ENCODE data around the gene ATE1.
"Not testable (repeated sequence)": the region's sequence is repeated elsewhere in the genome, so short reads cannot be mapped to it uniquely, and the experiment has no call there.

Gene ATE1

DNA sequence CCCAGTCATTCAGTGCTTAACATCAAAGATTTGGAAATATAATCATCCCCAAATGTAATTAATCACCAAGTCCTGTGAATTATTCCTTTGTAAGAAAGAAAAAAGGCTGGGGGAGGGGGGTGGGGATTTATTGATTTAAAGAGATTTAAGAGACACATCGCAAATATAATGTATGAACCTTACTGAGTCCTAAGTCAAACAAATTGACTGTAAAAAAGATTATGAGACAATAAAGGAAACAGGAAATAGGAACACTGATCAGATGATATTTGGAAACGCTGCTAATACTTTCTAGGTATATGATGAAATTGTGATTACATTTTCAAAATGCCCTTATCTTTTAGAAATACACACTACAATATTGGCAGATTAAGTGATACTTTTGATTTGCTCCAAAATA lies 92.5 kb downstream of the ATE1 start:
- H3K9me3 ChIP-seq (ENCODE audit: control insufficient read depth, low read length), result no peaks in the 10 kb centered on the region
- no peaks in the 10 kb centered on the region for H3K27me3 ChIP-seq (ENCODE audit: control insufficient read depth, insufficient read depth, low read length)
- H3K4me1 ChIP-seq (ENCODE audit: control insufficient read depth, insufficient read depth, low read length), result no peaks in the 10 kb centered on the region
- H3K36me3 ChIP-seq (ENCODE audit: control insufficient read depth, insufficient read depth, low read length), result no peaks in the 10 kb centered on the region
- no peak overlapping the region for H3K9ac ChIP-seq (ENCODE audit: low read length)
- H3K4me3 ChIP-seq (ENCODE audit: low read length), result no peak overlapping the region

- H3K4me3 ChIP-seq (ENCODE audit: low read length), result no peak overlapping the region
- no peaks in the 10 kb centered on the region for H3K4me1 ChIP-seq (ENCODE audit: control insufficient read depth, insufficient read depth, low read length)
- H3K9ac ChIP-seq (ENCODE audit: low read length), result no peak overlapping the region
- H3K36me3 ChIP-seq (ENCODE audit: control insufficient read depth, insufficient read depth, low read length), result no peaks in the 10 kb centered on the region
- H3K9me3 ChIP-seq (ENCODE audit: control insufficient read depth, low read length), result no peaks in the 10 kb centered on the region
- H3K27me3 ChIP-seq (ENCODE audit: control insufficient read depth, insufficient read depth, low read length), result no peaks in the 10 kb centered on the region
Measured at GRCh38 chr10:121834757-121835156, 93.1 kb downstream of the ATE1 start.

- no peaks in the 10 kb centered on the region for H3K4me1 ChIP-seq (ENCODE audit: control insufficient read depth, insufficient read depth, low read length)
- H3K27me3 ChIP-seq (ENCODE audit: control insufficient read depth, insufficient read depth, low read length), result no peaks in the 10 kb centered on the region
- H3K9me3 ChIP-seq (ENCODE audit: control insufficient read depth, low read length), result no peaks in the 10 kb centered on the region
- H3K9ac ChIP-seq (ENCODE audit: low read length), result no peak overlapping the region
- H3K4me3 ChIP-seq (ENCODE audit: low read length), result no peak overlapping the region
- no peaks in the 10 kb centered on the region for H3K36me3 ChIP-seq (ENCODE audit: control insufficient read depth, insufficient read depth, low read length)
Measured at GRCh38 chr10:121833387-121833786, 94.4 kb downstream of the ATE1 start.

- Histone ChIP-seq H3K36me3 (ENCODE audit: control insufficient read depth, insufficient read depth, low read length) (no peaks in the 10 kb centered on the region), H3K4me3 (ENCODE audit: low read length) (no peak overlapping the region), H3K4me1 (ENCODE audit: control insufficient read depth, insufficient read depth, low read length) (no peaks in the 10 kb centered on the region), H3K9me3 (ENCODE audit: control insufficient read depth, low read length) (no peaks in the 10 kb centered on the region), H3K9ac (ENCODE audit: low read length) (no peak overlapping the region), H3K27me3 (ENCODE audit: control insufficient read depth, insufficient read depth, low read length) (no peaks in the 10 kb centered on the region)
Measured at GRCh38 chr10:121832647-121833046, 95.2 kb downstream of the ATE1 start.

DNA sequence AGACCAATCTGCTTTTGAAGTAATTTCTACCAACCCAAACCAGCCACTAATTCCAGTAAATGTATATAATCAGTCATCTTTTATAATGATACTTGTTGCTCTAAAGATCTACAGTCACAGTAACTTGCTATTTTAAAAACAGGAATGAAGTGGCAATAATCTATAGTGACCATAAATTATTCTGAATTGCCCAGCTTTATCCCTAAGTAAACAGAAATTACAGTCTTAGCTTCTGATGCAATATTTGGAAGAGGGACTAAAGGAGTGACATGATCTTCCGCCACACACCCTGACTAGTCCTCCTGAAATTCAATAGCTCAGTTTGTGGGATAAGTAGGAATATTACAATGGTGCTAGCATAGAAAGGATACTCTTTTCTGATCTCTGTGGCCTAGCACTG lies 96.1 kb downstream of the ATE1 start:
- H3K9ac ChIP-seq (ENCODE audit: low read length), result no peak overlapping the region
- H3K9me3 ChIP-seq (ENCODE audit: control insufficient read depth, low read length), result no peaks in the 10 kb centered on the region
- no peaks in the 10 kb centered on the region for H3K36me3 ChIP-seq (ENCODE audit: control insufficient read depth, insufficient read depth, low read length)
- no peak overlapping the region for H3K4me3 ChIP-seq (ENCODE audit: low read length)
- H3K4me1 ChIP-seq (ENCODE audit: control insufficient read depth, insufficient read depth, low read length), result no peaks in the 10 kb centered on the region
- H3K27me3 ChIP-seq (ENCODE audit: control insufficient read depth, insufficient read depth, low read length), result no peaks in the 10 kb centered on the region

- H3K9me3 ChIP-seq (ENCODE audit: control insufficient read depth, low read length), result no peaks in the 10 kb centered on the region
- H3K27me3 ChIP-seq (ENCODE audit: control insufficient read depth, insufficient read depth, low read length), result no peaks in the 10 kb centered on the region
- no peaks in the 10 kb centered on the region for H3K36me3 ChIP-seq (ENCODE audit: control insufficient read depth, insufficient read depth, low read length)
Measured at GRCh38 chr10:121831237-121831636, 96.6 kb downstream of the ATE1 start.

GRCh38 chr10:121830101-121830500 lies 97.7 kb downstream of the ATE1 start:
- Histone ChIP-seq H3K4me3 (ENCODE audit: low read length) (no peak overlapping the region), H3K27me3 (ENCODE audit: control insufficient read depth, insufficient read depth, low read length) (no peaks in the 10 kb centered on the region), H3K4me1 (ENCODE audit: control insufficient read depth, insufficient read depth, low read length) (no peaks in the 10 kb centered on the region), H3K9me3 (ENCODE audit: control insufficient read depth, low read length) (no peaks in the 10 kb centered on the region), H3K9ac (ENCODE audit: low read length) (no peak overlapping the region), H3K36me3 (ENCODE audit: control insufficient read depth, insufficient read depth, low read length) (no peaks in the 10 kb centered on the region)

More at GRCh38 chr10:121831237-121831636, 96.6 kb downstream of the ATE1 start:
- H3K4me3 ChIP-seq (ENCODE audit: low read length), result no peak overlapping the region
- no peak overlapping the region for H3K9ac ChIP-seq (ENCODE audit: low read length)
- no peaks in the 10 kb centered on the region for H3K4me1 ChIP-seq (ENCODE audit: control insufficient read depth, insufficient read depth, low read length)

GRCh38 chr10:121828045-121828444 lies 99.8 kb downstream of the ATE1 start:
- Histone ChIP-seq H3K36me3 (ENCODE audit: control insufficient read depth, insufficient read depth, low read length) (no peaks in the 10 kb centered on the region), H3K27me3 (ENCODE audit: control insufficient read depth, insufficient read depth, low read length) (no peaks in the 10 kb centered on the region), H3K9ac (ENCODE audit: low read length) (no peak overlapping the region), H3K9me3 (ENCODE audit: control insufficient read depth, low read length) (no peaks in the 10 kb centered on the region), H3K4me1 (ENCODE audit: control insufficient read depth, insufficient read depth, low read length) (no peaks in the 10 kb centered on the region), H3K4me3 (ENCODE audit: low read length) (no peak overlapping the region)

GRCh38 chr10:121826773-121827172 lies 101.1 kb downstream of the ATE1 start:
- not testable (repeated sequence) for H3K27me3 ChIP-seq (ENCODE audit: control insufficient read depth, insufficient read depth, low read length); H3K9me3 ChIP-seq (ENCODE audit: control insufficient read depth, low read length); H3K36me3 ChIP-seq (ENCODE audit: control insufficient read depth, insufficient read depth, low read length); H3K9ac ChIP-seq (ENCODE audit: low read length); H3K4me1 ChIP-seq (ENCODE audit: control insufficient read depth, insufficient read depth, low read length); H3K4me3 ChIP-seq (ENCODE audit: low read length)

- Histone ChIP-seq H3K36me3 (ENCODE audit: control insufficient read depth, insufficient read depth, low read length) (no peaks in the 10 kb centered on the region), H3K4me1 (ENCODE audit: control insufficient read depth, insufficient read depth, low read length) (no peaks in the 10 kb centered on the region), H3K9me3 (ENCODE audit: control insufficient read depth, low read length) (no peaks in the 10 kb centered on the region), H3K9ac (ENCODE audit: low read length) (no peak overlapping the region), H3K27me3 (ENCODE audit: control insufficient read depth, insufficient read depth, low read length) (no peaks in the 10 kb centered on the region), H3K4me3 (ENCODE audit: low read length) (no peak overlapping the region)
Measured at GRCh38 chr10:121823993-121824463, 103.8 kb downstream of the ATE1 start.

- no peaks in the 10 kb centered on the region for H3K27me3 ChIP-seq (ENCODE audit: control insufficient read depth, insufficient read depth, low read length)
- no peaks in the 10 kb centered on the region for H3K36me3 ChIP-seq (ENCODE audit: control insufficient read depth, insufficient read depth, low read length)
- H3K4me1 ChIP-seq (ENCODE audit: control insufficient read depth, insufficient read depth, low read length), result no peaks in the 10 kb centered on the region
- no peak overlapping the region for H3K4me3 ChIP-seq (ENCODE audit: low read length)
- no peak overlapping the region for H3K9ac ChIP-seq (ENCODE audit: low read length)
- H3K9me3 ChIP-seq (ENCODE audit: control insufficient read depth, low read length), result no peaks in the 10 kb centered on the region
Measured at GRCh38 chr10:121822724-121823123, 105.1 kb downstream of the ATE1 start.

DNA sequence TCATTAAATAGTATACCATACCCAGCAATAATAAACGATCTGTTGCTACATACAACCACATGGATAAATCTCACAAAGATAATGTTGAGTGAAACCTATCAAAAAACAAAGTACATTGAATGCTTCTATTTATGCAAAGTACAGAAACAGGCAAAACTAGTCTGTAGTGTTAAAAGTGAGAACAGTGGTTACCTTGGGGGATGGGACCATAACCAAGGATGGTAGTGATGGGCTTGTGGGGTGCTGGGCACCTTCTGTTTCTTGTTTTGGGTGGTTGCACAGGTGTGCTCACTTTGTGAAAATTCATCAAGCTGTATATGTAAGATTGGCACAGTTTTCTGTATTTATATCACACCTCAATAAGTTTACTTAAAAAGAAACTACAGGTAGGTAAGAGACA lies 105.7 kb downstream of the ATE1 start:
- H3K36me3 ChIP-seq (ENCODE audit: control insufficient read depth, insufficient read depth, low read length), result no peaks in the 10 kb centered on the region
- H3K9ac ChIP-seq (ENCODE audit: low read length), result no peak overlapping the region
- H3K4me3 ChIP-seq (ENCODE audit: low read length), result no peak overlapping the region
- H3K27me3 ChIP-seq (ENCODE audit: control insufficient read depth, insufficient read depth, low read length), result no peaks in the 10 kb centered on the region
- no peaks in the 10 kb centered on the region for H3K4me1 ChIP-seq (ENCODE audit: control insufficient read depth, insufficient read depth, low read length)
- H3K9me3 ChIP-seq (ENCODE audit: control insufficient read depth, low read length), result no peaks in the 10 kb centered on the region

DNA sequence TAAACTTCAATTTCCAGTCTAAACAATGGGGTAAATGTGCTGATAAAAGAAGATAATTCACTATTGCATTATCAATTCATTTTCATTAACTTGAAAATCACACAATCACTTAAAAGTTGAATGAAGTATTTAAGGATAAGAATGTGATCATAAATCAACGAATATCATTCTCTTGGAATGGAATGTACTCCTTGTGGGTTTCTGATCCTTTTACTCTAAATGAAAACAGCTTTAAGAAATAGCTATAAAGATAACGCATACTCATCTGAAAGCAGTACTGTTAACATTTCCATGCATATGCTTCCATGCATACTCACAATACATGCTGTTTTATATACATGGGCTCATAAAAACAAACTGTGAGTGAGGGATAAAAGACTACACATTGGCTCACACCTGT lies 108.8 kb downstream of the ATE1 start:
- Histone ChIP-seq H3K9me3 (ENCODE audit: control insufficient read depth, low read length) (no peaks in the 10 kb centered on the region), H3K9ac (ENCODE audit: low read length) (no peak overlapping the region), H3K36me3 (ENCODE audit: control insufficient read depth, insufficient read depth, low read length) (no peaks in the 10 kb centered on the region), H3K27me3 (ENCODE audit: control insufficient read depth, insufficient read depth, low read length) (no peaks in the 10 kb centered on the region), H3K4me3 (ENCODE audit: low read length) (no peak overlapping the region), H3K4me1 (ENCODE audit: control insufficient read depth, insufficient read depth, low read length) (no peaks in the 10 kb centered on the region)

Data from mucosa of stomach (tissue), 1 donor.